ENCODE results near the gene SLC44A1.

Gene SLC44A1

DNA sequence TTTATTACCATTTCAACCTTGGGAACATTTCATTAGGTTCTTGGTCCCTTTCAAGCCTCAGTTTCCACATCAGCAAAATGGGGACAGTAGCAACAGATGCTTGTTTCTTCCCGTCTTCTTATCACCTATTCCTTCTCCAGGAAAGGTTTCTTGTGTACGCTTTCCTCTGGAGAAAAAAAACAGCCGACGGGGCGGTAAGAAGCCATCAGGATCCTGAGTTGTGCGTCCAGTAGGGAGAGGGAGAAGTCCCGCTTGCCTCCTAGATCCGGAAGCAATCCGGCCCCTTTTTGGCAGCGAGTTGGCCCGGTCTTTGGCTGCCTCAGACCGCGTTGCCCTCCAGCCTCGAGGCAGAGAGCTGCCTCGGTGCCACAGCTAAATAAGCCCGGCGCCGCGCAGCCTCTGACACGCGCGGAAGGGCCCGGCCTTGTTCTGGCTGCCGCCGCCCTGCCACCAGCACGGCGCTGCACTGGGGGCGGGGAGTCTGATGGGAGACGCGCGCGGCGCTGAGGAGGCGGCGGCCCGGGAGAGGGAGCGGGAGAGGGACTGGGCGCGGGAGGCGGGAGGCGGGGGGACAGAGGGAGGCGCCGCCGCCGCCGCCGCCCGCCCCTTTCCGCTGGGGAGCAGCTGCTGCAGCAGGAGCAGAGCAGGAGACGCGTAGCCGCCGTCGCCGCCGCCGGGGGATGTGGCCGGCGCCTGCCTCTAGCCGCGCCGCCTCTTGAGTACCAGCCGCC, at the start of gene SLC44A1:
SLC44A1 (plus strand) TSS at position 649 of the 731 bp plus-strand sequence. CDS start 218 bp downstream, outside the sequence.
- peak; percentile 96 for DNase-seq (ENCODE audit: low spot score)

DNA sequence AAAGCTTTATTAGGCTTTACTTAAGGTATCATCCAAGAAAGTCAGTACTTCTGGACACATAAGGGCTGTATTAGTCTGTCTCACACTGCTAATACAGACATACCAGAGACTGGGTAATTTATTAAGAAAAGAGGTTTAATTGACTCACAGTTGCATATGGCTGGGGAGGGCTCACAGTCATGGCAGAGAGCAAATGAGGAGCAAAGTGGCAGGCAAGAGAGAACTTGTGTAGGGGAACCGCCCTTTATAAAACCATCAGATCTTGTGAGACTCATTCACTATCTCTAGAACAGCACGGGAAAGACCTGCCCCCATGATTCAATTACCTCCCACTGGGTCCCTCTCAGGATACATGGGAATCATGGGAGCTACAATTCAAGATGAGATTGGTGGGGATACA, 49.2 kb upstream of the SLC44A1 start:
- no peak for DNase-seq (ENCODE audit: low spot score)

DNA sequence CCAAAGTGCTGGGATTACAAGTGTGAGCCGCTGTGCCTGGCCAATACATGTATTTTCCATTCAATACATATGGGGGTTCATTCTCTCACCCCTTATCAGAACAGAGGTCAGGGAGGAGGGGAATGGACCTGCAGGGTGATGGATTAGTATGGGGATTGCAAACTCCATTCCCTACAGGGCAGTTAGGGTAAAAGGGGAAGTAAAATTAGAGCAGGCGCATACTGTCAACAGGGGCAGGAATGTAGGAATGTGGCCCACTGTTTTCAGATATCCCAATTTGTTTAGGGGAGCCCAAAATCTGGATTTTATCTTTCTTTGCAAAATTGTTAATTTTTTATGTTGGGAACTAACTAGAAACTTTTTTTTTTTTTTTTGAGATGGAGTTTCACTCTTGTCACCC, 46.4 kb upstream of the SLC44A1 start:
- no peak for DNase-seq (ENCODE audit: low spot score)

DNA sequence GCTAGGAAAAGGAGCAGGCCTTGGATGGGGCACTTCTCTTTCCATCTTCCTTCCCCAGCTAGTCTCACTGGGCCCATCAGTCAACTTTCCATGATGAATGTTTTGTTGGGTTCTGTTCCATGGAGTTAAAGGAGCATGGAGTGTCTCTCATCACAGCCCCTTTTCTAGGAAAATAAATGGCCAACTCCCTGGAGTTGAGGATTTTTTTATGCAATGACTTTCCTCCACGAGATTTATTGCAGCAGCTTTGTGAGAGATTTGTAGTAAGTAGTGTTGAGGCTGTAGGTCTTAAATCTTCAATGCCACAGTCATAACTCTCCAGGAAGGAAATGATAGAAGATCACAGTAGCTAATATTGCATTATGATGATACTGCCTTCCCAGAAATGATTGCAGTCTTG, 45.6 kb upstream of the SLC44A1 start:
- DNase-seq (ENCODE audit: low spot score) = no peak

DNA sequence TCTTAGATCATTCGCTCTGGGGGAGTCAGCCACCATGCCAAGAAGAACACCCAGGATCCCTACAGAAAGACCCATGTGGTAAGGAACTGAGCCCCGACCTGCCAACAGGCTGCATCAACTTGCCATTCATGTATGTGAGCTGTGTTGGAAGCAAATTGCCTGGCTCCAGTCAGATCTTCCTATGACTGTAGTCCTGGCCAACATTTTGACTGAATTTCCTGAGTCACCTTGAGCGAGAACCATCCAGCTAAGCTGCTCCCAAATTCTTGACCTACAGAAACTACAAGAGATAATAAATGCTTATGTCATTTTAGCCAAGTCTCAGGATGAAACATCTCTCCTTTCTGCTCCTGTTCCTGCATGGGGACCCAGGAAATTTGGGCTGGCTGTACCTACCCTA, 40.0 kb upstream of the SLC44A1 start:
- DNase-seq (ENCODE audit: low spot score) = no peak

DNA sequence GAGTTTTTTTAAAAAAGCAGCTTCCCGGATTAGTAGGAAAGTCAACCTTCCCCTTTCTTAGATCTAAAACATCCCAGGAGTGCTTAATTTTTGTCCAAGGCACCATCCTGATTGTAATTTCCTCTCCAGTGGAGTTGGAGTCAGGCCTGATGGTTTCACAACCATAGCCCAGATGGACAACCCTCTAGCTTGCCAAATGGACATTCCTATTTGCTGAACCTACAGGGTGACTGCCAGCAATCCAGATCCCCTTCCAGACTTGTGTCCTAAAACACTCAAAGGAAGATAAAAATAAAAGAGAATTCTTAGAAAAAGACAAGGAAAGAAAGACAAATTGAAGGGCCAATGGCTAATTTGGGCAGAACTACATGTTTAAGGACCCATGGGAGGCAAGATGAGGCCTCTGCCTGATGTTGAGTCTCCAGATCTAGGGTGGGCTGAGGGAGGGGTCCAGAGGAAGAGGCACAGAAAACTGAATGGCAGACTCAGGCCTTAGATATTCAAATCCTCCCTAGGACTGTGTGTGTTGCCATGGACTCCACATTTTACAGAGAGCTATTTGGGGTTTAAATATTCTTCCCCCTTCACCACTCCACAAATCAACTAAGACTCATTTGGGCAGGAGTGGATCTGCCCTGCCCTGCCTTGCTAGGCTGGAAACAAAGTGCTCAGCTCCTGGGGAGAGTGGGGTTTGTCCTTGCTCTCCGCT, 38.5 kb upstream of the SLC44A1 start:
- DNase-seq (ENCODE audit: low spot score) = no peak

GRCh38 chr9:105206496-105206820, 38.0 kb upstream of the SLC44A1 start:
- DNase-seq (ENCODE audit: low spot score) = no peak

DNA sequence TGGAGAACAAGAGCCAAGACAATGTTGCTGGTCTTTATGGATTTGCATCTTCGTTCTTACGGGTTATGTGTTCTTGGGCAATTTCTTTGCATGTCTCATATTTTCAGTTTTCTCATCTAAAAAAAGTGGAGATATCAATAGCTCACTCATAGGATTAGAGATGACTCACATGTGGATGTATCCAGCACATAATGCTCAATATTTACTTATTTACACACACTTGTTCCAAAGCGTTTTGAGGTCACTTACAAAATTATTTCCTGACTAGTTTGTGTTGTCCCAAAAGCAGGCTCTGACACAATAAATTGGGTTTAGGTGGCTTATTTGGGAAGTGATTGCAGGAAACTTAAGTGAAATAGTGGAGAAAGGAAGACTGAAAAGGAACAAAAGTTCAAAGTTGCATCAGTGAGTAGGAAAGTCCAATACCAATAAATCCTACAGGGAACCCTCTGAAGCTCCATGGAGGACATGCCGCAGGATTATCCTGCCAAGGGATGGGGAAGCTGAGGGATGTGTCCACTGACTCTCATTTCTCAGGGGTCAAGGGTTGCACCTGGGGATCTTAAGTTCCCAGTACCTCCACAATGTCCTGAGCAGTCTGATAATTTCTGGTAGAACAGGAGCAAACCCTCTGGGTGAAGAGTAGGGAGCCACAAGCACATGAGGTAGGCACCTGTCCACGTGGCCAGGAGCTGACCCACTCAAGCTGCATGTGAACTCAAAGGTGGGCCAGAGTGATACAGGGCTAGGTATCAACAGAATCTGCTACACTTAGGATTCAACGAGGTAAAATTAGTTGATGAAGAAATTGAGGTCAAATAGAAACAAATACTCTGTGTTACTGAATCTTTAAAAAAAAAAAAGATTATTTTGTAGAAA, 37.4 kb upstream of the SLC44A1 start:
- no peak for DNase-seq (ENCODE audit: low spot score)

GRCh38 chr9:105216440-105217178, 27.8 kb upstream of the SLC44A1 start:
- no peak for DNase-seq (ENCODE audit: low spot score)

GRCh38 chr9:105218673-105219072, 25.8 kb upstream of the SLC44A1 start:
- DNase-seq (ENCODE audit: low spot score) = no peak

GRCh38 chr9:105219291-105219805, 25.1 kb upstream of the SLC44A1 start:
- no peak for DNase-seq (ENCODE audit: low spot score)

DNA sequence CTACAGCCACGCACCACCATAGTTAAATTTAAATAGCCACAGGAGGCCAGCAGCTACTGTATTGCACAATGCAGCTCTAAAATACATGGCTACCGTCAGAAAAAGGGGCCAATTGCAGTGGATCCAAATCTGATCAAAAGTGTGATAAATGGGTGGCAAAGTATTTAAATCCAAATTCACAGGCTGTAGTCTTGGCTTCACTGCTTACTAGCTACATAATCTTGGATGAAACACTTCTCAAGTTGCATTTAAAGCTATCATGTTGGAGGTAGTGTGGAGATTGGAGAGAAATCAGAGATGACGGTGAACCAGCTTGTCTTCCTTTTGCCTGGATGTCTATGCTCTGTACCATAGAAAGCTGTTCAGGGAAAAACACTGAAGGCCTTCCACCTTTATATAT, 24.0 kb upstream of the SLC44A1 start:
- no peak for DNase-seq (ENCODE audit: low spot score)

- no peak for DNase-seq (ENCODE audit: low spot score)
Observed at GRCh38 chr9:105223544-105224140, 20.8 kb upstream of the SLC44A1 start.

DNA sequence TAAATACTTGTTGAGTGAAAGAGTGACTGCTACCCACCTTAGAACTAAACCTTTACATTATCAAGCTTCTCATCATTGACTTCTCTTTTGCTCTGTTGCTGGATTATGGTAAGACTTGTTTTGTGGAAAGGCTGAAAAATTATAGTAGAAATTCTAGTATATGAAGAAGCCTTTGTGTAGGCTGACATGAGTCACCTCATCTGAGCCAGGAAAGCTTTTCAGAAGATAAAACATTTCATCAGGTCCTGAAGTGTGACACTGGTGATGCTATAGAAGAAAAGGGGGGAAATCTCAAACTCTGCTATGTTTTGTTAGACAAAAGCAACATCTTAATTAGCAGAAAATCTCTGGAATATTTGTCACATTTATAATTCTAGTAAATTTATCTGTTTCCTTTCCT, 18.4 kb upstream of the SLC44A1 start:
- no peak for DNase-seq (ENCODE audit: low spot score)

DNA sequence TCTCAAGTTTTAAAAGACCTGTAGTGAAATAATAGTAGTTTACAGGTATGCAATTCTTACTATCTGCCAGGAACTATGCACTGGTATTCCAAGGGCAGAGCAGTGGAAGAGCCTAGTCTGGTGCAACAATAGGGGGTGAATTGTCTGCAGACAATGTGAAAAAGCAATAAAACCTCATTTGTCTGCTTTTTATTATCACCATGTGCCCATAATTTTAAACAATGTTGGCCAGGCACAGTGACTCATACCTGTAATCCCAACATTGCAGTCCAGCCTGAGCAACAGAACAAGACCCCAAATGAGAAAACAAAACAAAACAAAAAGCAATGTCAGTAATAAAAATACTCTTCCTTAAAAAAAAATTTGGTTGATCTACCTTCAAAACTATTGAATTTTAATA, 12.2 kb upstream of the SLC44A1 start:
- DNase-seq (ENCODE audit: low spot score) = no peak

DNA sequence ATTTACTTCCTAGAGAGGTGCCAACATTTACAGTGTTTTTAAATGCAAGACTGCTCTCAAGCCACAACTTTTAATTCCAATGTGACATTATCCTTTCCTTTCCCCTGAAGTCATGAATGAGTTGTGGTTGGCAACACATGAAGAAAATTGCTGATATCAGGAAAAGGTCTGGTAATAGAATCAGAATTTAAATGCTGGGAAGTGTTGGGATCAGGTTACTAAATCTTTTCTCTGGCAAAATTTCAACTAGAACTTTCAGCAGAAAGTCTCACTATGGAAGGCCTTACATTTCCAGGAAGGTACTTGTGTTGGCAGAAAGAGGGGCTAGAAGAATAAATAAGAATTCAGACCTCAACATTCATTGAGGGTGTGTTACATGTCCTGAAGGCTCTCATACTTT, 10.6 kb upstream of the SLC44A1 start:
- no peak for DNase-seq (ENCODE audit: low spot score)

DNA sequence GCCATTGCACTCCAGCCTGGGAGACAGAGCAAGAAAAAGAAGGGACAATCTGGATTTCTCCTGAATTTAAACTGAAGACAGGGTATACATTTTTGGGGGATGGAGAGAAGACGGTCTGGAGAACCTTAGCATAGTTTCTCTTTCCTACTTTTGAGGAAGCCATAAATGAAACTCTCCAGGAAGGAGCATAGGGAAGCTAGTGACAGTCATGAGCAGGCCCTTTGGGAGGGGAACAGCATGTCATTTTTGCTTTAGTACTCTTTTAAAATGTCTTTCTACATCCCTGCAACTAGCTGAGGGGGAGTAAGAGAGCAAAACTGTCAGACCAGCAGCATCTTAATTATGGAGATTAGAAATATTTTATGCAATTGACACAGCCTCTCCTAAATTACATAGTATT, 8.2 kb upstream of the SLC44A1 start:
- no peak for DNase-seq (ENCODE audit: low spot score)

- no peak for DNase-seq (ENCODE audit: low spot score)
Observed at GRCh38 chr9:105237246-105237645, 7.2 kb upstream of the SLC44A1 start.

DNA sequence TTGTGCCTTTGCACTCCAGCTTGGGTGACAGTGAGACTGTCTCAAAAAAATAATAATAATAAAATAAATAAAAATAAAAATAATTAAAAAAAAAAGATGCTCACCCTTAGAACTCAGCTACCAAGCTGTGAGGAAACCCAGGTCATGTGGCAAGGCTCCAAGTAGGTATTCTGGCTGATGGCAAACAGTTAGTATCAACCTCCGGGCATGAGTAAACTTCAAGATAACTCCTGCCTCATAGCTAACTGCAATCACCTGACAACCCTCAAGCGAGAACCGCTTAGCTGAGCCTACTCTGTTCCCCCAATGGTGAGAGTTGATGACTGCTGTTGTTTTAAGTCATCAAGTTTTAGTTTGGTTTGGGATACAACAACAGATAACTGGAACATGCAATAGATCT, 6.1 kb upstream of the SLC44A1 start:
- no peak for DNase-seq (ENCODE audit: low spot score)

DNA sequence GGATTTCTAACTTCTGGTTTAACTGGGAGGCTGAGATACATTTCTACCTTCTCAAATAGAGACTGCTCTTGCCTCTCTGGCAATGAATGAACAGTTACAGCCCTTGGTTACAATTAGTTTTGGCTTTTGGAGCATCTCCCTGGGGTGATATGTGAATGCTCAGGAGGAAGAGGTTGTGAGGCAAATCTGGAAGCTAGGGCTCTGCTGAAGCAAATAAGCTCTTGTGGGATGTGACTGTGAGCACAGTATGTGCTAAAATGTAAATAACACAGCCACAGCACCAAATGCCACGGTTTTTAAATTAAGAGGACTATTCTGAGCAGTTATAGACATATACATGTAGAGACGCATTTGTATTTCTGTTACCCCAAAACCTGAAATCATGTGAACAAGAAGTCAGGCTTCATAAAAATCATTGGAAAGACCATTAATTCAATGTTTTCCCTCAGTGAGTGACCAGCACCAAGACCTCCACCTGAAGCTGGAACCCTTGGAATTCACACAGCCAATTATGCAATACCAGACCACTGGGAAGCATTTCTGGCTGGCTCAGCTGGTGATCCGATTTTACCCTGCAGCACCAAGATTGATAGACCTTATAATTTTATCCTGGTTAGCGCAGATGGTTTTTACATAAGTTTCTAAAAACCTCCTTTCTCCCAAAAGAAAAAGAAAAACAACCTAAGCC, 3.0 kb upstream of the SLC44A1 start:
- DNase-seq (ENCODE audit: low spot score) = no peak

DNA sequence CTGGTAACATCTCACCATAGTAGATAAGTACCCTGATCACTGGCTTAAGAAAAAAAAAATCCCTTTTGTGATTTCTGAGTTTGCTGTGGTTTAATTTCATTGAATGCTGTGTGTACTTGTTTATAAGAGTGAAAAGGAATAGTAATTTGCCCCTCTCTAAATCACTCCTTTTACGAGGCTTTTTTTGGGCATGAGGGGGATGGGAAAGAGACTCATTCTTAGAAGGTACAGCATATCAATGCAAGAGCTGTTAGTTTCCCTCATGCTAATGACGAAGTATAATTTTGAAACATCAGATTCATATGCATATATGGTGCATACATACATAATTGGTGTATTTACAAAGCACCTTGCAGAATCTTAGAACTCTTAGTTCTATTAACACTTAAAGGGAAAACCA, 2.4 kb upstream of the SLC44A1 start:
- no peak for DNase-seq (ENCODE audit: low spot score)

Data from SW480 (cell line).